GM23338 (cell line): ENCODE measurements around the gene STRA8. TPM values are rescaled to one million over a fixed set of nuclear protein-coding genes. Genes with fewer than 3 reads are reported as not detected.

Source experiments
- ATAC-seq: fragments of 200-7000 bp; cut with Tn5 transposase; 3 replicates; pipeline ENCODE4 v1.9.1; 2020
- DNase-seq: peaks from one replicate; pipeline ENCODE4 v3.0.0-alpha.2; 2015; ENCODE audit warnings: low spot score
- H2AFZ ChIP-seq: fragments of 200-600 bp; sonication (generic); 2 replicates; pipeline ENCODE4 v1.8.0; 2016; ENCODE audit warnings: antibody characterized with exemption, mild to moderate bottlenecking, moderate library complexity
- H3F3A ChIP-seq: fragments of 200-600 bp; sonication (generic); replicated peaks from 2 replicates; pipeline ENCODE4 v1.8.0; 2017; ENCODE audit warnings: antibody characterized with exemption, mixed run types, low read depth
- H3K27ac ChIP-seq: fragments of 200-600 bp; sonication (generic); 2 replicates; pipeline ENCODE4 v1.6.1; 2016; ENCODE audit warnings: low read depth
- H3K27me3 ChIP-seq: fragments of 200-600 bp; sonication (generic); 2 replicates; pipeline ENCODE4 v1.8.0; 2016; ENCODE audit warnings: mild to moderate bottlenecking, mixed run types, moderate library complexity; ENCODE audit not compliant: insufficient read depth
- H3K36me3 ChIP-seq: fragments of 200-600 bp; sonication (generic); 2 replicates; pipeline ENCODE4 v1.8.0; 2016; ENCODE audit warnings: mild to moderate bottlenecking; ENCODE audit not compliant: insufficient read depth
- H3K4me1 ChIP-seq: fragments of 200-600 bp; sonication (generic); 2 replicates; pipeline ENCODE4 v1.8.0; 2016; ENCODE audit warnings: mild to moderate bottlenecking, moderate library complexity; ENCODE audit not compliant: insufficient read depth
- H3K4me2 ChIP-seq: fragments of 200-600 bp; sonication (generic); 2 replicates; pipeline ENCODE4 v1.7.1; 2017; ENCODE audit warnings: mixed run types
- H3K4me3 ChIP-seq: fragments of 200-600 bp; sonication (generic); 2 replicates; pipeline ENCODE4 v1.6.1; 2016; ENCODE audit warnings: mixed run types
- H3K79me2 ChIP-seq: fragments of 200-600 bp; sonication (generic); replicated peaks from 2 replicates; pipeline ENCODE4 v1.8.0; 2017; ENCODE audit warnings: mild to moderate bottlenecking; ENCODE audit not compliant: insufficient read depth
- H3K9me2 ChIP-seq: fragments of 200-600 bp; sonication (generic); 2 replicates; pipeline ENCODE4 v1.8.0; 2017; ENCODE audit not compliant: insufficient read depth
- H4K20me1 ChIP-seq: fragments of 200-600 bp; sonication (generic); replicated peaks from 2 replicates; pipeline ENCODE4 v1.8.0; 2017; ENCODE audit warnings: mild to moderate bottlenecking; ENCODE audit not compliant: insufficient read depth
- H3K27ac Mint-ChIP-seq: 2 replicates; pipeline ENCODE4 v1.8.0; 2020; ENCODE audit warnings: inconsistent platforms, mild to moderate bottlenecking, moderate library complexity, mixed read lengths
- H3K27me3 Mint-ChIP-seq: 3 replicates; pipeline ENCODE4 v1.8.0; 2022; ENCODE audit warnings: low read depth, mild to moderate bottlenecking, moderate library complexity, mixed read lengths, inconsistent platforms; ENCODE audit not compliant: insufficient read depth, poor library complexity
- H3K36me3 Mint-ChIP-seq: 3 replicates; pipeline ENCODE4 v1.8.0; 2021; ENCODE audit warnings: low read depth, mild to moderate bottlenecking, inconsistent platforms, moderate library complexity, mixed read lengths
- H3K4me1 Mint-ChIP-seq: 3 replicates; pipeline ENCODE4 v1.8.0; 2020; ENCODE audit warnings: mild to moderate bottlenecking, inconsistent platforms, mixed read lengths
- H3K4me3 Mint-ChIP-seq: 3 replicates; pipeline ENCODE4 v1.8.0; 2021; ENCODE audit warnings: moderate library complexity, mild to moderate bottlenecking, inconsistent platforms, mixed read lengths
- H3K9me3 Mint-ChIP-seq: 3 replicates; pipeline ENCODE4 v1.8.0; 2020; ENCODE audit warnings: moderate library complexity, mild to moderate bottlenecking, inconsistent platforms, mixed read lengths
- STAT1 ChIP-seq: IDR thresholded peaks from one replicate; pipeline ENCODE4 v1.6.1; 2016; ENCODE audit warnings: antibody characterized with exemption; ENCODE audit not compliant: unreplicated experiment
- ZNF114 ChIP-seq: fragments of 250-450 bp; sonication (Bioruptor Pico); IDR thresholded peaks from 2 replicates; pipeline ENCODE4 v1.5.0; 2020; ENCODE audit warnings: mild to moderate bottlenecking, moderate library complexity
- ZNF331 ChIP-seq: fragments of 250-450 bp; sonication (Bioruptor Pico); IDR thresholded peaks from 2 replicates; pipeline ENCODE4 v1.5.0; 2020; ENCODE audit warnings: low read depth, mild to moderate bottlenecking, moderate library complexity
- polyA plus RNA-seq: library from polyadenylated mRNA; unstranded; fragments of >200 nt; fragmentation: Nextera tagmentation; extraction: Ambion mirVana; gene quantifications from 2 replicates; pipeline ENCODE4 v1.2.1, GENCODE V29; 2016
- total RNA-seq: library from RNA; depleted of rRNA; stranded (reverse); fragments of >200 nt; shearing (Covaris generic); gene quantifications from 2 replicates; pipeline ENCODE4 v1.2.3, GENCODE V29; 2014
- TF ChIP-seq, protein P1 (sequence below): IDR thresholded peaks from 2 replicates; pipeline ENCODE4 v1.6.1; 2016; ENCODE audit warnings: antibody characterized with exemption
- TF ChIP-seq, protein P2 (sequence below): fragments of 250-450 bp; sonication (Bioruptor Pico); IDR thresholded peaks from 2 replicates; pipeline ENCODE4 v1.5.0; 2020; ENCODE audit warnings: mild to moderate bottlenecking, moderate library complexity
- TF ChIP-seq, protein P3 (sequence below): IDR thresholded peaks from one replicate; pipeline ENCODE4 v1.6.1; 2018; ENCODE audit warnings: antibody characterized with exemption; ENCODE audit not compliant: unreplicated experiment

Gene STRA8
- total and polyA plus RNA-seq, 2 experiments from 2014 or later, result not detected

DNA sequence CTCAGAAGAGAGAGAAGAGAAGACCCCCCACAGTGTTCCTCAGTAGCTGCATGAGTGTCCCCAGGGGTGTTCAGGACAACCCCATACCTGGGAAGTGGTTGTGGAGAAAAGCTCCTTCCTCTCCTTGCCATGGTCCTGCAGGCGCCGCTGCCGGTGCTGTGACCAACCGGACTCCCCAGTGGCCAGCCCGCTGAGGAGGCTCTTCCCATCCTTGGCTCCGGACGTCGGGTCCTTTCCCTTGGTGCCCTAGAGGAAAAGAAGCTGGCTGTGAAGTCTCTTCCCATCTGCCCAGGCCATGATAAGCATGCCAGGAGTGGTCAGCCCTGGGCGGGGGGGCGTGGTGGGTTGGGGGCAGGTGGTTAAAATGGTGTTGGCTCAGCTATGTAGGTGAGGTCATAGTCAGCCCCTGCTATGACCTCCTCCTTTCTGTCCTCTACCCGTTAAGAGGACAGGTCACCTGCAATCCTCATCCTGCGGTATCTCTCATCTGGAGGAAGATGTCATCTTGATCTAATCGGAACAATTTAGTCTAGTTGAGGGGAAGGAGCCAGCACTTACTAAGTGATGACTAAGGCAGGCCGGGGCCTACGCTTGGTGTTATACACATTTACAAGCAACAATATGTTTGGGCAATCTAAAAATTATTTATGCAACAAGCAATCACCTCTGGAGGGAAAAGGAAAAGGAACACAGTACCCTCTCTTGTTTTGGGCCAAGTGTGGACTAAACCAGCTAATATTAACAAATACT, 35.6 kb upstream of the STRA8 start:
- TF ChIP-seq, protein P1, sequence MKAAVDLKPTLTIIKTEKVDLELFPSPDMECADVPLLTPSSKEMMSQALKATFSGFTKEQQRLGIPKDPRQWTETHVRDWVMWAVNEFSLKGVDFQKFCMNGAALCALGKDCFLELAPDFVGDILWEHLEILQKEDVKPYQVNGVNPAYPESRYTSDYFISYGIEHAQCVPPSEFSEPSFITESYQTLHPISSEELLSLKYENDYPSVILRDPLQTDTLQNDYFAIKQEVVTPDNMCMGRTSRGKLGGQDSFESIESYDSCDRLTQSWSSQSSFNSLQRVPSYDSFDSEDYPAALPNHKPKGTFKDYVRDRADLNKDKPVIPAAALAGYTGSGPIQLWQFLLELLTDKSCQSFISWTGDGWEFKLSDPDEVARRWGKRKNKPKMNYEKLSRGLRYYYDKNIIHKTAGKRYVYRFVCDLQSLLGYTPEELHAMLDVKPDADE, result no peak
- no peak for TF ChIP-seq ZNF331 (CRISPR knock-in tag)
- peaks cover 10% of the 10 kb centered on the region; the same call in 1 of the 2 replicates for H3K4me1 ChIP-seq
- no peaks in the 10 kb centered on the region for H3K9me2 ChIP-seq
- H3K27ac ChIP-seq, result no peak overlapping the region
- H3K9me3 Mint-ChIP-seq, result no peaks in the 10 kb centered on the region
- H2AFZ ChIP-seq, result no peak overlapping the region
- H3K27me3 ChIP-seq, result no peaks in the 10 kb centered on the region
- H3K4me1 Mint-ChIP-seq, result peaks cover 17% of the 10 kb centered on the region
- no peak overlapping the region for H3K4me2 ChIP-seq
- H3K27me3 Mint-ChIP-seq, result peaks cover 5% of the 10 kb centered on the region
- no peaks in the 10 kb centered on the region for H3F3A ChIP-seq
- peaks cover 7% of the 10 kb centered on the region; the same call in 1 of the 2 replicates for H3K36me3 ChIP-seq
- H3K4me3 Mint-ChIP-seq, result no peak overlapping the region
- H3K79me2 ChIP-seq, result no peaks in the 10 kb centered on the region
- no peak overlapping the region for H3K4me3 ChIP-seq
- DNase-seq (no peak), ATAC-seq (no peak)
- no peak overlapping the region for H3K27ac Mint-ChIP-seq
- no peaks in the 10 kb centered on the region for H4K20me1 ChIP-seq
- H3K36me3 Mint-ChIP-seq, result peaks cover 10% of the 10 kb centered on the region

DNA sequence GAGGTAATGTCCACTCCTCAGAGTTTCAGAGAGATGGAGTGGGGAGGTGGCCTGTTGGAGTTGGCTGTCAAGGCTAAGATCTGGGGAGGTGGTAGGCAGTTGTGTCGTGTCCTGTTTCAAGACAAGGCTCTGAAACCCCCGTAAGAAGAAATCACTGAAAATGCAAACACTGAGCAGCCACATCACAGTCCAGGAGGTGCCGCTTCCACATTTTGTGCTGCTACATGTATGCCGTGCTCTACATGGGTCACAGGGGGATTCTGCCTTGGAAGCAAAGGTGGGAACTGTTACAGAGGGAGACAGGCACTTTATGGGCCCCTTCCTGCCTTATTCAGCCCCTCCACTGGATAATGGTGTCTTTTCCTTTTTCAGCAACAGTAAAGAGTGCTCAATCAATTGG, 34.2 kb upstream of the STRA8 start:
- no peaks in the 10 kb centered on the region for H3K79me2 ChIP-seq
- Mint-ChIP-seq H3K9me3 (no peaks in the 10 kb centered on the region), H3K4me3 (no peak overlapping the region), H3K36me3 (peaks cover 5% of the 10 kb centered on the region), H3K4me1 (peaks cover 17% of the 10 kb centered on the region), H3K27ac (peak overlapping the region; percentile 54; the same call in 1 of the 2 replicates), H3K27me3 (peaks cover 2% of the 10 kb centered on the region)
- no peak overlapping the region for H3K4me2 ChIP-seq
- H3F3A ChIP-seq, result no peaks in the 10 kb centered on the region
- no peak overlapping the region for H3K4me3 ChIP-seq
- DNase-seq (no peak), ATAC-seq (no peak)
- peaks cover 10% of the 10 kb centered on the region; the same call in 1 of the 2 replicates for H3K4me1 ChIP-seq
- H3K27me3 ChIP-seq, result no peaks in the 10 kb centered on the region
- H3K9me2 ChIP-seq, result no peaks in the 10 kb centered on the region
- H2AFZ ChIP-seq, result no peak overlapping the region
- no peak overlapping the region for H3K27ac ChIP-seq
- peaks cover 7% of the 10 kb centered on the region; the same call in 1 of the 2 replicates for H3K36me3 ChIP-seq
- H4K20me1 ChIP-seq, result no peaks in the 10 kb centered on the region
- TF ChIP-seq STAT1 (no peak), ZNF114 (CRISPR knock-in tag) (no peak)
- TF ChIP-seq, protein P2, sequence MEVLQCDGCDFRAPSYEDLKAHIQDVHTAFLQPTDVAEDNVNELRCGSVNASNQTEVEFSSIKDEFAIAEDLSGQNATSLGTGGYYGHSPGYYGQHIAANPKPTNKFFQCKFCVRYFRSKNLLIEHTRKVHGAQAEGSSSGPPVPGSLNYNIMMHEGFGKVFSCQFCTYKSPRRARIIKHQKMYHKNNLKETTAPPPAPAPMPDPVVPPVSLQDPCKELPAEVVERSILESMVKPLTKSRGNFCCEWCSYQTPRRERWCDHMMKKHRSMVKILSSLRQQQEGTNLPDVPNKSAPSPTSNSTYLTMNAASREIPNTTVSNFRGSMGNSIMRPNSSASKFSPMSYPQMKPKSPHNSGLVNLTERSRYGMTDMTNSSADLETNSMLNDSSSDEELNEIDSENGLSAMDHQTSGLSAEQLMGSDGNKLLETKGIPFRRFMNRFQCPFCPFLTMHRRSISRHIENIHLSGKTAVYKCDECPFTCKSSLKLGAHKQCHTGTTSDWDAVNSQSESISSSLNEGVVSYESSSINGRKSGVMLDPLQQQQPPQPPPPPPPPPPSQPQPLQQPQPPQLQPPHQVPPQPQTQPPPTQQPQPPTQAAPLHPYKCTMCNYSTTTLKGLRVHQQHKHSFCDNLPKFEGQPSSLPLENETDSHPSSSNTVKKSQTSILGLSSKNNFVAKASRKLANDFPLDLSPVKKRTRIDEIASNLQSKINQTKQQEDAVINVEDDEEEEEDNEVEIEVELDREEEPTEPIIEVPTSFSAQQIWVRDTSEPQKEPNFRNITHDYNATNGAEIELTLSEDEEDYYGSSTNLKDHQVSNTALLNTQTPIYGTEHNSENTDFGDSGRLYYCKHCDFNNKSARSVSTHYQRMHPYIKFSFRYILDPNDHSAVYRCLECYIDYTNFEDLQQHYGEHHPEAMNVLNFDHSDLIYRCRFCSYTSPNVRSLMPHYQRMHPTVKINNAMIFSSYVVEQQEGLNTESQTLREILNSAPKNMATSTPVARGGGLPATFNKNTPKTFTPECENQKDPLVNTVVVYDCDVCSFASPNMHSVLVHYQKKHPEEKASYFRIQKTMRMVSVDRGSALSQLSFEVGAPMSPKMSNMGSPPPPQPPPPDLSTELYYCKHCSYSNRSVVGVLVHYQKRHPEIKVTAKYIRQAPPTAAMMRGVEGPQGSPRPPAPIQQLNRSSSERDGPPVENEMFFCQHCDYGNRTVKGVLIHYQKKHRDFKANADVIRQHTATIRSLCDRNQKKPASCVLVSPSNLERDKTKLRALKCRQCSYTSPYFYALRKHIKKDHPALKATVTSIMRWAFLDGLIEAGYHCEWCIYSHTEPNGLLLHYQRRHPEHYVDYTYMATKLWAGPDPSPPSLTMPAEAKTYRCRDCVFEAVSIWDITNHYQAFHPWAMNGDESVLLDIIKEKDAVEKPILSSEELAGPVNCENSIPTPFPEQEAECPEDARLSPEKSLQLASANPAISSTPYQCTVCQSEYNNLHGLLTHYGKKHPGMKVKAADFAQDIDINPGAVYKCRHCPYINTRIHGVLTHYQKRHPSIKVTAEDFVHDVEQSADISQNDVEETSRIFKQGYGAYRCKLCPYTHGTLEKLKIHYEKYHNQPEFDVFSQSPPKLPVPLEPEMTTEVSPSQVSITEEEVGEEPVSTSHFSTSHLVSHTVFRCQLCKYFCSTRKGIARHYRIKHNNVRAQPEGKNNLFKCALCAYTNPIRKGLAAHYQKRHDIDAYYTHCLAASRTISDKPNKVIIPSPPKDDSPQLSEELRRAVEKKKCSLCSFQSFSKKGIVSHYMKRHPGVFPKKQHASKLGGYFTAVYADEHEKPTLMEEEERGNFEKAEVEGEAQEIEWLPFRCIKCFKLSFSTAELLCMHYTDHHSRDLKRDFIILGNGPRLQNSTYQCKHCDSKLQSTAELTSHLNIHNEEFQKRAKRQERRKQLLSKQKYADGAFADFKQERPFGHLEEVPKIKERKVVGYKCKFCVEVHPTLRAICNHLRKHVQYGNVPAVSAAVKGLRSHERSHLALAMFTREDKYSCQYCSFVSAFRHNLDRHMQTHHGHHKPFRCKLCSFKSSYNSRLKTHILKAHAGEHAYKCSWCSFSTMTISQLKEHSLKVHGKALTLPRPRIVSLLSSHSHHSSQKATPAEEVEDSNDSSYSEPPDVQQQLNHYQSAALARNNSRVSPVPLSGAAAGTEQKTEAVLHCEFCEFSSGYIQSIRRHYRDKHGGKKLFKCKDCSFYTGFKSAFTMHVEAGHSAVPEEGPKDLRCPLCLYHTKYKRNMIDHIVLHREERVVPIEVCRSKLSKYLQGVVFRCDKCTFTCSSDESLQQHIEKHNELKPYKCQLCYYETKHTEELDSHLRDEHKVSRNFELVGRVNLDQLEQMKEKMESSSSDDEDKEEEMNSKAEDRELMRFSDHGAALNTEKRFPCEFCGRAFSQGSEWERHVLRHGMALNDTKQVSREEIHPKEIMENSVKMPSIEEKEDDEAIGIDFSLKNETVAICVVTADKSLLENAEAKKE (CRISPR knock-in tag), result no peak
- TF ChIP-seq, protein P1, result no peak
- TF ChIP-seq, protein P3, sequence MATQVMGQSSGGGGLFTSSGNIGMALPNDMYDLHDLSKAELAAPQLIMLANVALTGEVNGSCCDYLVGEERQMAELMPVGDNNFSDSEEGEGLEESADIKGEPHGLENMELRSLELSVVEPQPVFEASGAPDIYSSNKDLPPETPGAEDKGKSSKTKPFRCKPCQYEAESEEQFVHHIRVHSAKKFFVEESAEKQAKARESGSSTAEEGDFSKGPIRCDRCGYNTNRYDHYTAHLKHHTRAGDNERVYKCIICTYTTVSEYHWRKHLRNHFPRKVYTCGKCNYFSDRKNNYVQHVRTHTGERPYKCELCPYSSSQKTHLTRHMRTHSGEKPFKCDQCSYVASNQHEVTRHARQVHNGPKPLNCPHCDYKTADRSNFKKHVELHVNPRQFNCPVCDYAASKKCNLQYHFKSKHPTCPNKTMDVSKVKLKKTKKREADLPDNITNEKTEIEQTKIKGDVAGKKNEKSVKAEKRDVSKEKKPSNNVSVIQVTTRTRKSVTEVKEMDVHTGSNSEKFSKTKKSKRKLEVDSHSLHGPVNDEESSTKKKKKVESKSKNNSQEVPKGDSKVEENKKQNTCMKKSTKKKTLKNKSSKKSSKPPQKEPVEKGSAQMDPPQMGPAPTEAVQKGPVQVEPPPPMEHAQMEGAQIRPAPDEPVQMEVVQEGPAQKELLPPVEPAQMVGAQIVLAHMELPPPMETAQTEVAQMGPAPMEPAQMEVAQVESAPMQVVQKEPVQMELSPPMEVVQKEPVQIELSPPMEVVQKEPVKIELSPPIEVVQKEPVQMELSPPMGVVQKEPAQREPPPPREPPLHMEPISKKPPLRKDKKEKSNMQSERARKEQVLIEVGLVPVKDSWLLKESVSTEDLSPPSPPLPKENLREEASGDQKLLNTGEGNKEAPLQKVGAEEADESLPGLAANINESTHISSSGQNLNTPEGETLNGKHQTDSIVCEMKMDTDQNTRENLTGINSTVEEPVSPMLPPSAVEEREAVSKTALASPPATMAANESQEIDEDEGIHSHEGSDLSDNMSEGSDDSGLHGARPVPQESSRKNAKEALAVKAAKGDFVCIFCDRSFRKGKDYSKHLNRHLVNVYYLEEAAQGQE, result no peak
